GM23338 (cell line): Measurements from ENCODE around the gene CHST11.

Source experiments
- EZH2 ChIP-seq: fragments of 200-600 bp; sonication (generic); IDR thresholded peaks from one replicate; pipeline ENCODE4 v1.8.0; 2017; ENCODE audit warnings: antibody characterized with exemption, mild to moderate bottlenecking, low read depth; ENCODE audit not compliant: unreplicated experiment
- JUNB ChIP-seq: IDR thresholded peaks from one replicate; pipeline ENCODE4 v1.6.1; 2016; ENCODE audit warnings: antibody characterized with exemption; ENCODE audit not compliant: unreplicated experiment
- POLR2AphosphoS5 ChIP-seq: IDR thresholded peaks from 2 replicates; pipeline ENCODE4 v1.6.1; 2016; ENCODE audit warnings: antibody characterized with exemption, low read depth
- ZNF114 ChIP-seq: fragments of 250-450 bp; sonication (Bioruptor Pico); IDR thresholded peaks from 2 replicates; pipeline ENCODE4 v1.5.0; 2020; ENCODE audit warnings: mild to moderate bottlenecking, moderate library complexity
- ZNF331 ChIP-seq: fragments of 250-450 bp; sonication (Bioruptor Pico); IDR thresholded peaks from 2 replicates; pipeline ENCODE4 v1.5.0; 2020; ENCODE audit warnings: low read depth, mild to moderate bottlenecking, moderate library complexity
- TF ChIP-seq, protein P1 (sequence below), 2 experiments: fragments of 200-600 bp in 1 of 2; sonication (generic) in 1 of 2; conservative IDR thresholded peaks; 2 replicates each; pipeline versions ENCODE4 v1.5.1 to v1.6.1; 2016 to 2017; ENCODE audit warnings: antibody characterized with exemption in 2 of 2, low read depth in 2 of 2, mild to moderate bottlenecking in 2 of 2, moderate library complexity in 1 of 2
- TF ChIP-seq, protein P2 (sequence below): IDR thresholded peaks from one replicate; pipeline ENCODE4 v1.6.1; 2018; ENCODE audit warnings: antibody characterized with exemption; ENCODE audit not compliant: unreplicated experiment

DNA sequence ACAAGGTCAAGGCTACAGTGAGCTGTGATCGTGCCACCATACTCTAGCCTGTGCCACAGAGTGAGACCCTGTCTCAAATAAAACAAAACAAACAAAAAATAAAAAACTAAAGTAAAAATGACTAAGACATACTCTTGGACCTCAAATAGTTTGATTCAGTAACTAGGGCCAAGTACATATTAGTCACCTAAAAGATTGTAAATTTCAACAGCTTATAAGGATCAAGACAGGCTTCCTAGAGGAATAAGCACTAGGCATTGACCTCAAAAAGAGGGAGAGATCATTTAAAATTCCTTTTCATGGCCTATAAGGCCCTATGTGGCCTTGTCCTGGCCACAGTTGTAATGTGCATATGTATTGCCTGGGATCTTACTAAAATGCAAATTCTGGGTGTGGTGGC, 46.0 kb upstream of the CHST11 start:
- no peak for TF ChIP-seq POLR2AphosphoS5
- TF ChIP-seq, protein P1, sequence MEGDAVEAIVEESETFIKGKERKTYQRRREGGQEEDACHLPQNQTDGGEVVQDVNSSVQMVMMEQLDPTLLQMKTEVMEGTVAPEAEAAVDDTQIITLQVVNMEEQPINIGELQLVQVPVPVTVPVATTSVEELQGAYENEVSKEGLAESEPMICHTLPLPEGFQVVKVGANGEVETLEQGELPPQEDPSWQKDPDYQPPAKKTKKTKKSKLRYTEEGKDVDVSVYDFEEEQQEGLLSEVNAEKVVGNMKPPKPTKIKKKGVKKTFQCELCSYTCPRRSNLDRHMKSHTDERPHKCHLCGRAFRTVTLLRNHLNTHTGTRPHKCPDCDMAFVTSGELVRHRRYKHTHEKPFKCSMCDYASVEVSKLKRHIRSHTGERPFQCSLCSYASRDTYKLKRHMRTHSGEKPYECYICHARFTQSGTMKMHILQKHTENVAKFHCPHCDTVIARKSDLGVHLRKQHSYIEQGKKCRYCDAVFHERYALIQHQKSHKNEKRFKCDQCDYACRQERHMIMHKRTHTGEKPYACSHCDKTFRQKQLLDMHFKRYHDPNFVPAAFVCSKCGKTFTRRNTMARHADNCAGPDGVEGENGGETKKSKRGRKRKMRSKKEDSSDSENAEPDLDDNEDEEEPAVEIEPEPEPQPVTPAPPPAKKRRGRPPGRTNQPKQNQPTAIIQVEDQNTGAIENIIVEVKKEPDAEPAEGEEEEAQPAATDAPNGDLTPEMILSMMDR (conservative IDR thresholded peaks at IDR 0.05; ENCODE audit: low read depth in 2 of 2): no peak
- TF ChIP-seq, protein P2, sequence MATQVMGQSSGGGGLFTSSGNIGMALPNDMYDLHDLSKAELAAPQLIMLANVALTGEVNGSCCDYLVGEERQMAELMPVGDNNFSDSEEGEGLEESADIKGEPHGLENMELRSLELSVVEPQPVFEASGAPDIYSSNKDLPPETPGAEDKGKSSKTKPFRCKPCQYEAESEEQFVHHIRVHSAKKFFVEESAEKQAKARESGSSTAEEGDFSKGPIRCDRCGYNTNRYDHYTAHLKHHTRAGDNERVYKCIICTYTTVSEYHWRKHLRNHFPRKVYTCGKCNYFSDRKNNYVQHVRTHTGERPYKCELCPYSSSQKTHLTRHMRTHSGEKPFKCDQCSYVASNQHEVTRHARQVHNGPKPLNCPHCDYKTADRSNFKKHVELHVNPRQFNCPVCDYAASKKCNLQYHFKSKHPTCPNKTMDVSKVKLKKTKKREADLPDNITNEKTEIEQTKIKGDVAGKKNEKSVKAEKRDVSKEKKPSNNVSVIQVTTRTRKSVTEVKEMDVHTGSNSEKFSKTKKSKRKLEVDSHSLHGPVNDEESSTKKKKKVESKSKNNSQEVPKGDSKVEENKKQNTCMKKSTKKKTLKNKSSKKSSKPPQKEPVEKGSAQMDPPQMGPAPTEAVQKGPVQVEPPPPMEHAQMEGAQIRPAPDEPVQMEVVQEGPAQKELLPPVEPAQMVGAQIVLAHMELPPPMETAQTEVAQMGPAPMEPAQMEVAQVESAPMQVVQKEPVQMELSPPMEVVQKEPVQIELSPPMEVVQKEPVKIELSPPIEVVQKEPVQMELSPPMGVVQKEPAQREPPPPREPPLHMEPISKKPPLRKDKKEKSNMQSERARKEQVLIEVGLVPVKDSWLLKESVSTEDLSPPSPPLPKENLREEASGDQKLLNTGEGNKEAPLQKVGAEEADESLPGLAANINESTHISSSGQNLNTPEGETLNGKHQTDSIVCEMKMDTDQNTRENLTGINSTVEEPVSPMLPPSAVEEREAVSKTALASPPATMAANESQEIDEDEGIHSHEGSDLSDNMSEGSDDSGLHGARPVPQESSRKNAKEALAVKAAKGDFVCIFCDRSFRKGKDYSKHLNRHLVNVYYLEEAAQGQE: no peak
- no peak for TF ChIP-seq EZH2
- no peak for TF ChIP-seq JUNB
- no peak for TF ChIP-seq ZNF114 (CRISPR knock-in tag)
- TF ChIP-seq ZNF331: no peak
